T-helper 2 cell treated with Interferon-gamma antibody and Interleukin-4, amounts not matched to agents 5 μg/mL and 100 μg/mL, for 36 hours (primary cell): Measurements from ENCODE around the gene UGT2B17.
"Not testable (repeated sequence)": the region's sequence is repeated elsewhere in the genome, so short reads cannot be mapped to it uniquely, and the experiment has no call there.

Experiments
- DNase-seq: peaks from one replicate; pipeline ENCODE4 v3.0.0; 2021; ENCODE audit warnings: low spot score
- H3K27ac Mint-ChIP-seq: one replicate; pipeline ENCODE4 v1.8.0; 2021; ENCODE audit warnings: mild to moderate bottlenecking, mixed read lengths
- H3K27me3 Mint-ChIP-seq: one replicate; pipeline ENCODE4 v1.8.0; 2021; ENCODE audit warnings: low read depth, mixed read lengths
- H3K36me3 Mint-ChIP-seq: one replicate; pipeline ENCODE4 v1.8.0; 2021; ENCODE audit warnings: low read depth, mixed read lengths
- H3K4me1 Mint-ChIP-seq: one replicate; pipeline ENCODE4 v1.8.0; 2021; ENCODE audit warnings: low read depth, mixed read lengths
- H3K4me3 Mint-ChIP-seq: one replicate; pipeline ENCODE4 v1.8.0; 2022; ENCODE audit warnings: mild to moderate bottlenecking, moderate library complexity, mixed read lengths
- H3K9me3 Mint-ChIP-seq: one replicate; pipeline ENCODE4 v1.8.0; 2021; ENCODE audit warnings: mixed read lengths

The UGT2B17 gene

DNA sequence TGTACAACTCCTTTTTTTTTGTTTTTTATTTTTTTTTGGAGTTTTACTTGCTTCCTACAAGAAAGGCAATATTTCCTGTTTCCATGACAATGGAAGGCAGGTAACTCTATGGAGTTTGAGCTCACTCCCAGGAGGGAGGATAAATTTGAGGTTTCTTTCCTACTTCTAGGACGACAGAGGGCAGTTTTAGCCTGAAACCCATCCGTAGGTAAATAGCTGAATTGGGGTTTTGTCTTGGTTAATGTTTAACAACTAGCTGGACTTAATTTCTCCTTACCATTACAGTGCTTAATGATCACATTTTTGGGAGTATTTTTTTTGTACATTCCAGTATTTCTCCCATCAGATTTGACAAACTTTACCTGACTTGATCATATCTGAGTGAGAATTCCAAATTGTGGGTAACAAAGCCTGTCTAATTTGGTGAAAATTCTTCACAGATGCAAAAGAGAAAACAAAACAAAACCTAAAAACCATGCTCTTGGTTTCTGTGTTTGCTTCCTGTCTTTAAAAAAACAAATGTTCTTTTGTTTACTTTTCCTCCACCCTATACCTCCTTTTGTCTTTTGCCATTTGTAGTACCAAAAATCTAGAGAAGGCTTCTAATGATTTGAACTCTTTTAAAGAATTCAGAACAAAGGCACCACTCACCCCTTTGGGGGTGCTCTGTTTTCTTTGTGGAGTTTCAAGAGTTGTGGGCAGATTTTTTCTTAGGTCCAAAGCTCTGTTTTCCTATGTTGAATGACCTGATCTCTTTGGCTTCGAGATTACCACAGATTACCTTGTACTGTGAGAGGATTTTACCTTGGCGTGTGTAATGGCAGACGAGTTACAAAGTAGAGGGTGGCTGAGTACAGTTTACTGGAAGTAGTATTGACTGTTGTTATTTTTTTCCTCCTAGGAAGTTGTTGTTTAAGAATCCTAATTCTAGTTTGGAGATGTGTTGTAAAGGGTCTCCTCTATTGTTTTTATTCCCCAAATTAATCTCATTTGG lies 23.0 kb downstream of the UGT2B17 start:
- H3K4me3 Mint-ChIP-seq, H3K4me1 Mint-ChIP-seq, H3K36me3 Mint-ChIP-seq, H3K27me3 Mint-ChIP-seq, H3K9me3 Mint-ChIP-seq, H3K27ac Mint-ChIP-seq, DNase-seq: not testable (repeated sequence)

DNA sequence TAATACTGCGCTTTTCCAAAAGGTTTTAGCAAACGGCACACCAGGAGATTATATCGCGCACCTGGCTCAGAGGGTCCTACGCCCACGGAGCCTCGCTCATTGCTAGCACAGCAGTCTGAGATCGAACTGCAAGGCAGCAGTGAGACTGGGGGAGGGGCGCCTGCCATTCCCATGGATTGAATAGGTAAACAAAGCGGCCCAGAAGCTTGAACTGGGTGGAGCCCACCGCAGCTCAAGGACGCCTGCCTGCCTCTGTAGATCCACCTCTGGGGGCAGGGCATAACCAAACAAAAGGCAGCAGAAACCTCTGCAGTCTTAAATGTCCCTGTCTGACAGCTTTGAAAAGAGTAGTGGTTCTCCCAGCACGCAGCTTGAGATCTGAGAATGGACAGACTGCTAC lies 33.4 kb downstream of the UGT2B17 start:
- H3K4me1 Mint-ChIP-seq, H3K4me3 Mint-ChIP-seq, H3K36me3 Mint-ChIP-seq, H3K27me3 Mint-ChIP-seq, DNase-seq, H3K9me3 Mint-ChIP-seq, H3K27ac Mint-ChIP-seq: not testable (repeated sequence)

DNA sequence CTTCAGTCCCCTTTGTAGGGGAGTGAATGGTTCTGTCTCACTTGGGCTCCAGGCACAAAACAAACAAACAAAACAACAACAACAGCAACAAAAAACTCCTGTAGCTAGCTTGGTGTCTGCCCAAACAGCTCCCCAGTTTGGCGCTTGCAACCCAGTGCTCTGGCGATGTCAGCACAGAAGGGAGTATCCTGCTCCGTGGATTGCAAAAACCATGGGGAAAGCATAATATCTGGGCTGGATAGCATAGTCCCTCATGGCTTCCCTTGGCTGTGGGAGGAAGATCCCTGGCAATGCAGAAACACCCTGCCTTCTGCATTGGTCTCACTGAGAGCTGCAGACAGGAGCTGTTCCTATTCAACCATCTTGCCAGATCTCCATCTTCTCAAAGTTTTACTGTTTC lies 39.7 kb downstream of the UGT2B17 start:
- Mint-ChIP-seq H3K27me3 (no peaks in the 10 kb centered on the region), H3K9me3 (peaks cover 7% of the 10 kb centered on the region), H3K36me3 (no peaks in the 10 kb centered on the region), H3K27ac (no peak overlapping the region), H3K4me3 (no peak overlapping the region), H3K4me1 (no peaks in the 10 kb centered on the region)
- DNase-seq = no peak

DNA sequence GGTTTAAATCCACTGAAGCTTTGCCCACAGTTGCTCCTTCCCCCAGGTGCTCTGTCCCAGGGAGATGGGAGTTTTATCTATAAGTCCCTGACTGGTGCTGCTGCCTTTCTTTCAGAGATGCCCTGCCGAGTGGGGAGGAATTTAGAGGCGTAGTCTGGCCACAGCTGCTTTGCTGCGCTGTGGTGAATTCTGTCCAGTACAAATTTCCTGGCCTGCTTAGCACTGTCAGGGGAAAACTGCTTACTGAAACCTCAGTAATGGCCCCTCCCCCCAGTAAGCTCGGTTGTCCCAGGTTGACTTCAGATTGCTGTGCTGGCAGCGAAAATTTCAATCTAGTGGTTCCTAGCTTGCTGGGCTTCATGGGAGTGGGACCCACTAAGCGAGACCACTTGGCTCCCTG lies 40.1 kb downstream of the UGT2B17 start:
- Mint-ChIP-seq H3K9me3 (peaks cover 7% of the 10 kb centered on the region), H3K27ac (no peak overlapping the region), H3K36me3 (no peaks in the 10 kb centered on the region), H3K27me3 (no peaks in the 10 kb centered on the region), H3K4me1 (no peaks in the 10 kb centered on the region), H3K4me3 (no peak overlapping the region)
- DNase-seq = no peak

DNA sequence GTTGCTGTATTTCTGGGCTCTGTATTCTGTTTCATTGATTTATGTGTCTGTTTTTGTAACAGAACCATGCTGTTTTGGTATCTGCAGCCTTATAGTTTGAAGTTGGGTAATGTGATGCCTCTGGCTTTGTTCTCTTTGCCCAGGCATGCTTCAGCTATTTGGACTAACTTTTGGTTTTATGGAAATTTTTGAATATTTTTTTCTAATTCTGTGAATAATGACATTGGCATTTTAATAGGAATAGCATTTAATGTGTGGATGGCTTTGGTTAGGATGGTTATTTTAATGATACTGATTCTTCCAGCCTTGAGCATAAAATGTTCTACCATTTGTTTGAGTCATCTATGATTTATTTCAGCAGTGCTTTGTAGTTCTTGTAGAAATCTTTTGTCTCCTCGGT lies 53.9 kb downstream of the UGT2B17 start:
- not testable (repeated sequence) for DNase-seq, H3K27ac Mint-ChIP-seq, H3K27me3 Mint-ChIP-seq, H3K4me3 Mint-ChIP-seq, H3K4me1 Mint-ChIP-seq, H3K36me3 Mint-ChIP-seq, H3K9me3 Mint-ChIP-seq

DNA sequence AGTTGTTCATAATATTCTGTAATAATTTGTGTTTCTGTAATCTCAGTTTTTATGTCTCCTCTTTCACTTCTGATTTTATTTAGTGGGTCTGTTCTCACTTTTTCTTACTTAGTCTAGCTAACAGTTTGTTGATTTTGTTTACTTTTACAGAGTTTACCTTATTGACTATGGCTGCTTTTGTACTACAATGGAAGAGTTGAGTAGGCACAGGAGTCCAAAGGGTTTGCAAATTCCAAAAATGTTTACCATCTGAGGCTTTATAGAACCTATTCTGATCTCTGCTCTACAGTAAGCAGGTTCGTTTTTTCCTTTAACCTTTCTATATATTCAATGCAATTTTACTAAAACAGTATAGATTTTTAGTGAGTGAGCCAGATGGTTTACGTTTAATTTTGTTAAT lies 55.1 kb downstream of the UGT2B17 start:
- Mint-ChIP-seq H3K27ac (no peak overlapping the region), H3K27me3 (no peaks in the 10 kb centered on the region), H3K4me3 (no peak overlapping the region), H3K9me3 (no peaks in the 10 kb centered on the region), H3K36me3 (no peaks in the 10 kb centered on the region), H3K4me1 (no peaks in the 10 kb centered on the region)
- no peak for DNase-seq

DNA sequence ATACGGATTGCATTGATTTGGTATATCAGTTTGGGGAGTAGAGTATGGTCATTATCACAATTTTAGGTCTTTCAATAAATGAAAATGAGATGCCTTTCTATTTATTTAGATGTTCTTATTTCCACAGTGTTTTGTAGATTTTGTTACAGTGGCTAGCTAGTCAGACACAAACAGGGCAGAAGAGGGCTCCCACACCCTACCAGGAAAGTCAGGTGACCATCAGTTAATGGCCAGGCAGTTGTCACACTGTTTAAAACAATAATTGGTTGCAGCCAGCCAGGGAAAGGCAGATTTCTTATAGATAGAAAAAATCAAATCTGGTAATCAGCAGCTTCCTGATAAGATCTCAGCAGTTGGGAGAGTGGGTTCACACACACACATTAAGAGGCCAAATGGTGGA lies 57.2 kb downstream of the UGT2B17 start:
- H3K9me3 Mint-ChIP-seq = no peaks in the 10 kb centered on the region
- H3K4me1 Mint-ChIP-seq = no peaks in the 10 kb centered on the region
- H3K27me3 Mint-ChIP-seq = no peaks in the 10 kb centered on the region
- H3K27ac Mint-ChIP-seq = no peak overlapping the region
- no peak for DNase-seq
- H3K4me3 Mint-ChIP-seq = no peak overlapping the region
- no peaks in the 10 kb centered on the region for H3K36me3 Mint-ChIP-seq

DNA sequence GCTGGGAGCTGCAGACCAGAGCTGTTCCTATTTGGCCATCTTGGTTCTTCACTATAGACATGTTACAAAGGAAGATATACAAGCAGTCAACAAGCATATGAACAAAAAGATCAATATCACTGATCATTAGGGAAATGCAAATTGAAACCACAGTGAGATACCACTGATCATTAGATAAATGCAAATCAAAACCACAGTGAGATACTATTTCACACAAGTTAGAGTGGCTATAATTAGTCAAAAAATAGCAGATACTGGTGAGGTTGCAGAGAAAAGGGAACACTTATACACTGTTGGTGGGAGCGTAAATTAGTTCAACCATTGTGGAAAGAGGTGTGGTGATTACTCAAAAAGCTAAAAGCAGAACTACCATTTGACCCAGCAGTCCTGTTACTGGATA lies 70.7 kb downstream of the UGT2B17 start:
- not testable (repeated sequence) for DNase-seq, H3K4me1 Mint-ChIP-seq, H3K4me3 Mint-ChIP-seq, H3K27me3 Mint-ChIP-seq, H3K9me3 Mint-ChIP-seq, H3K27ac Mint-ChIP-seq, H3K36me3 Mint-ChIP-seq

DNA sequence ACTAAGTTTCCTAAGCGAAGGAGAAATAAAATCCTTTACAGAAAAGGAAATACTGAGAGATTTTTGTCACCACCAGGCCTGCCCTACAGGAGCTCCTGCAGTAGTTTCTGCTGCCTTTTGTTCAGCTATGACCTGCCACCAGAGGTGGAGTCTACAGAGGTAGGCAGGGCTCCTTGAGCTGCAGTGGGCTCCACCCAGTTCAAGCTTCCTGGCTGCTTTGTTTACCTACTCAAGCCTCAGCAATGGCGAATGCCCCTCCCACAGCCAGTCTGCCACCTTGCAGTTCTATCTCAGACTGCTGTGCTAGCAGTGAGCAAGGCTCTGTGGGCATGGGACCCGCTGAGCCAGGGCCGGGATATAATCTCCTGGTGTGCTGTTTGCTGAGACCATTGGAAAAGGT lies 71.3 kb downstream of the UGT2B17 start:
- H3K27me3 Mint-ChIP-seq, H3K4me3 Mint-ChIP-seq, H3K9me3 Mint-ChIP-seq, H3K27ac Mint-ChIP-seq, H3K4me1 Mint-ChIP-seq, DNase-seq, H3K36me3 Mint-ChIP-seq: not testable (repeated sequence)

DNA sequence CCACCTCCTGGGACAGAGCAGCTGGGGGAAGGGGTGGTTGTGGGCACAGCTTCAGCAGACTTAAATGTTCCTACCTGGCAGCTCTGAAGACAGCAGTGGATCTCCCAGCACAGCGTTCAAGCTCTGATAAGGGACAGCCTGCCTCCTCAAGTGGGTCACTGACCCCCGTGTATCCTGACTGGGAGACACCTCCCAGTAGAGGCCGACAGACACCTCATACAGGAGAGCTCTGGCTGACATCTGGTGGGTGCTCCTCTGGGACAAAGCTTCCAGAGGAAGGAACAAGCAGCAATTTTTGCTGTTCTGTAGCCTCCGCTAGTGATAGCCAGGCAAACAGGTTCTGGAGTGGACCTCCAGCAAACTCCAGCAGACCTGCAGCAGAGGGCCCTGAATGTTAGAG lies 72.7 kb downstream of the UGT2B17 start:
- H3K9me3 Mint-ChIP-seq, H3K27ac Mint-ChIP-seq, DNase-seq: not testable (repeated sequence)

DNA sequence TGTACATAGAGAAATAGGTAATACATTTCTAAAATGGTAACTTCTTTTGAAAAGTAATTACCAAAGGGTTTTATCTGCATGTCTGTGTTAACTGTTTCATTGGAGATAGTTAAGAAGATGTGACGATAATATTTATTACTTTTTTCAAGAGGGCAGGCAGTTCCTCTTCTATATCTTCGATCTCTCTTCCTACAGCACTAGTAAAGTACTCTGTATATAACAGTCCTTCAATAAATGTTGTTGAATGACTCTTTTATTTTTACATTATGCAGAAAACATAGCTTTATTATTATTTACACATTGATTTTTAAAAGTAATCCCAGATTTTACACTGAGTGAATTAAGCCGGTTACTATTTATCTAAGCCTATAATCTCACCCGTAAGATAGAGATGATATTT lies 77.1 kb downstream of the UGT2B17 start:
- H3K4me3 Mint-ChIP-seq = no peak overlapping the region
- H3K27me3 Mint-ChIP-seq = peaks cover 2% of the 10 kb centered on the region

More for the DNA sequence above, 72.7 kb downstream of the UGT2B17 start:
- H3K36me3 Mint-ChIP-seq, H3K27me3 Mint-ChIP-seq, H3K4me3 Mint-ChIP-seq, H3K4me1 Mint-ChIP-seq: not testable (repeated sequence)

DNA sequence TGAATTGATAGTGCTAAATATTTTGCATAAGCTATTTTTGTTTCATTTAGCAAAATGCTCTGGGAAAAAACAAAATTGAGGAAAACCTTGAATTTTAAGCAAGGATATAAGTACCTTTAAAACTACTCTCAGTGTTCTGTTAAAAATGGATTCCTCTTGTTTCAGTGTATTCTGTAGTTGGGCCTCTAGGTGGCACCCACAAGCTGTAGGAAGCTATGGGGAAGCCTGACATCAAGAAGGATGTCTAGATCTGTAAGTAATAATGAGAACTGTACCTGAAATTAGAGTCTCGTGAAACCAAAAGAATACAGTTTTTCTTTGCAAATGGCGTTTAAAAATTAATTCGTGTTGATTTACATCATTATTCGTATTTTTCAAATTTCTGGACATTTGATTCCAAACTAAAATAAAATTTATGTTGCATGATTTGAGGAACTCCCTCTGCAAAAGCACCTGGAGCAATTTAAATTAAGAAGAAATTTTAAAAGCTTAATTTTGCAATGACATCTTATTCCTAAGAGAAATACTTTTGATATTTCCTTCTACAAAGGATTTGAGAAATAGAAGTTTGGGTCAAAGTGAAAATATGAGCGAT lies 77.6 kb downstream of the UGT2B17 start:
- peak; percentile 28 for DNase-seq
- no peaks in the 10 kb centered on the region for H3K36me3 Mint-ChIP-seq

More for the DNA sequence above, 77.1 kb downstream of the UGT2B17 start:
- H3K36me3 Mint-ChIP-seq = no peaks in the 10 kb centered on the region
- no peak for DNase-seq
- no peaks in the 10 kb centered on the region for H3K9me3 Mint-ChIP-seq
- H3K27ac Mint-ChIP-seq = no peak overlapping the region
- peaks cover 3% of the 10 kb centered on the region for H3K4me1 Mint-ChIP-seq

DNA sequence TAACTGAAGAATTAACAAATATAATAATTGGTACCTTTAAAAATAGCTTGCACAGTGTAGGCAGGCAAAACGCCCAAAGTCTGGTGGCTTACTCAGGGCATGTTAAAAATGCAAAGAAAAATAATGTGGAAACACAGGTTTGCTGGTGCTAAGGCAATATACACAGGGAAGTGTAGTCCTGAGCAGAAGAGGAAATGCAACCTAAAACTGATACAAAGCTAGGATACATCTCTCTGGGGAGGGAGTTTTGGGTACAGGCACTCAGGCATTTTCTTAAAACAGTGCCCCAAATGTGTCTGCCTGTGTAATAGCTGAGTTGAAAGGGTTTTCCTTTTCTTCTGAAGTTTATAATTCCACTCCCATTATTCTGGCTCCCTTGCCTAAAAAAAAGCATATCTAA lies 81.4 kb downstream of the UGT2B17 start:
- Mint-ChIP-seq H3K27me3 (peaks cover 4% of the 10 kb centered on the region), H3K4me3 (no peak overlapping the region), H3K27ac (no peak overlapping the region), H3K9me3 (no peaks in the 10 kb centered on the region), H3K4me1 (peaks cover 3% of the 10 kb centered on the region), H3K36me3 (no peaks in the 10 kb centered on the region)
- no peak for DNase-seq

More for the DNA sequence above, 77.6 kb downstream of the UGT2B17 start:
- Mint-ChIP-seq H3K27me3 (peaks cover 4% of the 10 kb centered on the region), H3K4me3 (no peak overlapping the region), H3K9me3 (no peaks in the 10 kb centered on the region), H3K4me1 (peaks cover 3% of the 10 kb centered on the region), H3K27ac (no peak overlapping the region)

DNA sequence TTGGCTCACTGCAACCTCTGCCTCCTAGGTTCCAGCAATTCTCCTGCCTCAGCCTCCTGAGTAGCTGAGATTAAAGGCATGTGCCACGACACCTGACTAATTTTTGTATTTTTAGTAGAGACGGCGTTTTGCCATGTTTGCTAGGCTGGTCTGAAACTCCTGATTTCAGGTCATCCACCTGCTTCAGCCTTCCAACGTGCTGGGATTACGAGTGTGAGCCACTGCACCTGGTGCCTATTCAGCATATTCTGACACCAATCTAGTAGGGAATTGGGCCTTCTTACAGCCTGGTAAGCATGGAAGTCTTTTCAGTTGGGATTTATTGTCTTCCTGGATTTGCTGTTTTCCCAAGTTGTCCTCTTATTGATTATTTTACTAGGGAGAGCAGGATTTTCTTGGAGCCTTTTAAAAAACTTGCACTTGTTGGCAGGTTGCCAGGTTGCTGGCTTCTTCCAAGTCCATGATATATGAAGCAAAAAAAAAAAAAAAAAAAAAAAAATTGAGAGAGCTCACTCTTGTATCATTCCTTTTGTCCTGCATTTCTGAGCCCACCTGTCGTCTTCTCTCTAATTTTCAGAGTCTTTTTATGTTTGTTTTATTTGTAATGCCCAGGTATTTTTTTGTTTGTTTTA lies 85.2 kb downstream of the UGT2B17 start:
- H3K27ac Mint-ChIP-seq = no peak overlapping the region
- H3K27me3 Mint-ChIP-seq = peaks cover 10% of the 10 kb centered on the region
- no peak for DNase-seq
- H3K4me3 Mint-ChIP-seq = no peak overlapping the region
- H3K4me1 Mint-ChIP-seq = peaks cover 3% of the 10 kb centered on the region
- no peaks in the 10 kb centered on the region for H3K9me3 Mint-ChIP-seq
- H3K36me3 Mint-ChIP-seq = no peaks in the 10 kb centered on the region
